PC-3 (cell line): ENCODE measurements around the gene CCDC32. TPM values are rescaled to one million over a fixed set of nuclear protein-coding genes. Genes with fewer than 3 reads are reported as not detected.

Experiments used
- ATAC-seq: fragments of 200-7000 bp; cut with Tn5 transposase; 2 replicates; pipeline ENCODE4 v1.9.1; 2020; ENCODE audit warnings: mild to moderate bottlenecking, moderate library complexity
- BruUV-seq: library from RNA; stranded (reverse); fragments of 400-500 nt; replicated peaks from 2 replicates; lab custom pipeline; 2021; lab: Mats Ljungman, UMichigan
- CTCF ChIA-PET: fragments of 300-600 bp; sonication (Branson Sonifier 250); formaldehyde crosslinking; loops from one replicate; lab custom pipeline; 2022; ENCODE audit warnings: antibody characterized with exemption; lab: Charles Lee
- POLR2A ChIA-PET: fragments of 300-600 bp; sonication (Branson Sonifier 250); formaldehyde crosslinking; loops from one replicate; lab custom pipeline; 2022; ENCODE audit warnings: antibody characterized with exemption; ENCODE audit not compliant: unreplicated experiment; lab: Charles Lee
- DNase-seq: peaks from one replicate; pipeline ENCODE4 v3.0.0-alpha.2; 2015
- H2AFZ ChIP-seq: fragments of 300-600 bp; sonication (generic); 2 replicates; pipeline ENCODE4 v1.6.0; 2016; ENCODE audit warnings: antibody characterized with exemption, low read length
- H3F3A ChIP-seq: fragments of 300-600 bp; sonication (generic); one replicate; pipeline ENCODE4 v1.6.0; 2017; ENCODE audit warnings: antibody characterized with exemption, low read length, control low read depth, mild to moderate bottlenecking; ENCODE audit not compliant: unreplicated experiment
- H3K27ac ChIP-seq: fragments of 300-600 bp; sonication (generic); 2 replicates; pipeline ENCODE4 v1.5.1; 2016; ENCODE audit warnings: mild to moderate bottlenecking, low read length
- H3K27me3 ChIP-seq: fragments of 300-600 bp; sonication (generic); 2 replicates; pipeline ENCODE4 v1.6.1; 2016; ENCODE audit warnings: low read length, mixed read lengths
- H3K36me3 ChIP-seq: fragments of 300-600 bp; sonication (generic); 2 replicates; pipeline ENCODE4 v1.6.1; 2016; ENCODE audit warnings: low read depth, mixed run types, low read length, mixed read lengths
- H3K4me1 ChIP-seq: fragments of 300-600 bp; sonication (generic); 2 replicates; pipeline ENCODE4 v1.5.1; 2016; ENCODE audit warnings: low read length; ENCODE audit not compliant: insufficient read depth
- H3K4me2 ChIP-seq: fragments of 300-600 bp; sonication (generic); 2 replicates; pipeline ENCODE4 v1.6.0; 2016; ENCODE audit warnings: low read length
- H3K4me3 ChIP-seq: fragments of 300-600 bp; sonication (generic); 2 replicates; pipeline ENCODE4 v1.5.1; 2016; ENCODE audit warnings: mild to moderate bottlenecking, low read length, mixed read lengths
- H3K79me2 ChIP-seq: fragments of 300-600 bp; sonication (generic); 2 replicates; pipeline ENCODE4 v1.6.1; 2017; ENCODE audit warnings: low read length, mixed read lengths
- H3K9ac ChIP-seq: fragments of 300-600 bp; sonication (generic); 2 replicates; pipeline ENCODE4 v1.6.0; 2016; ENCODE audit warnings: mild to moderate bottlenecking, low read length
- H3K9me2 ChIP-seq: fragments of 300-600 bp; sonication (generic); replicated peaks from 2 replicates; pipeline ENCODE4 v1.6.1; 2016; ENCODE audit warnings: mixed run types, low read length, mixed read lengths
- H3K9me3 ChIP-seq: fragments of 300-600 bp; sonication (generic); 2 replicates; pipeline ENCODE4 v1.6.1; 2016; ENCODE audit warnings: low read length, mixed read lengths
- H4K20me1 ChIP-seq: fragments of 300-600 bp; sonication (generic); 2 replicates; pipeline ENCODE4 v1.6.1; 2016; ENCODE audit warnings: low read length, mixed read lengths
- CTCF ChIP-seq: fragments of 300-600 bp; sonication (generic); conservative IDR thresholded peaks from 2 replicates; pipeline ENCODE4 v1.5.1; 2017; ENCODE audit warnings: antibody characterized with exemption, low read depth, mild to moderate bottlenecking, low read length
- EZH2 ChIP-seq: fragments of 300-600 bp; sonication (generic); IDR thresholded peaks from one replicate; pipeline ENCODE4 v1.6.1; 2017; ENCODE audit warnings: antibody characterized with exemption, mild to moderate bottlenecking, low read length; ENCODE audit not compliant: unreplicated experiment
- EZH2phosphoT487 ChIP-seq: fragments of 300-600 bp; sonication (generic); IDR thresholded peaks from 2 replicates; pipeline ENCODE4 v1.6.1; 2018; ENCODE audit warnings: mild to moderate bottlenecking, antibody characterized with exemption, low read length, borderline replicate concordance
- intact Hi-C: fragments of 100-400 bp; cut with micrococcal nuclease; formaldehyde crosslinking; loops from 2 replicates; pipeline ENCODE4 v1.9.0; 2023
- total RNA-seq: library from RNA; depleted of rRNA; stranded (reverse); fragments of >200 nt; gene quantifications from 2 replicates; pipeline ENCODE4 v1.2.3, GENCODE V29; 2014

Gene CCDC32
- total RNA-seq, 1 experiment from 2014 or later, result 16.1 TPM

GRCh38 chr15:40598126-40598525 is 33.3 kb upstream of the CCDC32 start:
- no peaks in the 10 kb centered on the region for H3K9me2 ChIP-seq
- H3K4me1 ChIP-seq, result peaks cover 13% of the 10 kb centered on the region; the same call in 1 of the 2 replicates
- no peak overlapping the region for H3K27ac ChIP-seq
- ATAC-seq (peak; percentile 30), DNase-seq (peak; percentile 74)
- no TSS peak for BruUV-seq
- TF ChIP-seq CTCF (no peak), EZH2 (no peak), EZH2phosphoT487 (no peak)
- intact Hi-C loops, result loop anchor here (10.0 kb wide), 1 partner anchor 297 kb away; the partner anchor contains the start of gene VPS18
- CTCF ChIA-PET, result interaction anchor here (0.6 to 0.7 kb wide), 2 partner anchors 32 to 425 kb away, joined by 3 read pairs; no protein-coding TSS in a partner anchor
- no peaks in the 10 kb centered on the region for H3K9me3 ChIP-seq
- H4K20me1 ChIP-seq, result no peaks in the 10 kb centered on the region
- H3F3A ChIP-seq, result no peaks in the 10 kb centered on the region
- POLR2A ChIA-PET, result interaction anchor here (0.6 to 1.2 kb wide), 2 partner anchors 9 to 58 kb away, joined by 5 to 36 read pairs; no protein-coding TSS in a partner anchor
- no peaks in the 10 kb centered on the region for H3K27me3 ChIP-seq
- H3K79me2 ChIP-seq, result peaks cover 74% of the 10 kb centered on the region
- no peak overlapping the region for H2AFZ ChIP-seq
- H3K4me2 ChIP-seq, result peak overlapping the region; percentile 20; the same call in 1 of the 2 replicates
- H3K4me3 ChIP-seq, result no peak overlapping the region
- no peak overlapping the region for H3K9ac ChIP-seq
- H3K36me3 ChIP-seq, result no peaks in the 10 kb centered on the region

GRCh38 chr15:40597024-40597423 is 32.2 kb upstream of the CCDC32 start:
- no peaks in the 10 kb centered on the region for H3K36me3 ChIP-seq
- no peak for TF ChIP-seq CTCF
- TF ChIP-seq EZH2phosphoT487, result no peak
- no peak for TF ChIP-seq EZH2
- no peaks in the 10 kb centered on the region for H3K27me3 ChIP-seq
- no peaks in the 10 kb centered on the region for H3K9me2 ChIP-seq
- DNase-seq (no peak), ATAC-seq (no peak)
- no peak overlapping the region for H3K4me2 ChIP-seq
- no peak overlapping the region for H2AFZ ChIP-seq
- H3F3A ChIP-seq, result no peaks in the 10 kb centered on the region
- H3K4me1 ChIP-seq, result peaks cover 13% of the 10 kb centered on the region; the same call in 1 of the 2 replicates
- peaks cover 74% of the 10 kb centered on the region for H3K79me2 ChIP-seq
- intact Hi-C loops, result loop anchor here (10.0 kb wide), 1 partner anchor 298 kb away; the partner anchor contains the start of gene VPS18
- H3K9me3 ChIP-seq, result no peaks in the 10 kb centered on the region
- no peak overlapping the region for H3K27ac ChIP-seq
- no TSS peak for BruUV-seq
- no peak overlapping the region for H3K9ac ChIP-seq
- ChIA-PET CTCF (no interaction called here), POLR2A (no interaction called here)
- no peak overlapping the region for H3K4me3 ChIP-seq
- no peaks in the 10 kb centered on the region for H4K20me1 ChIP-seq

GRCh38 chr15:40595773-40596172 is 30.9 kb upstream of the CCDC32 start:
- H3K27ac ChIP-seq, result no peak overlapping the region
- no peaks in the 10 kb centered on the region for H3K36me3 ChIP-seq
- no peaks in the 10 kb centered on the region for H3F3A ChIP-seq
- no peak overlapping the region for H3K9ac ChIP-seq
- H3K4me3 ChIP-seq, result peak overlapping the region; percentile 98
- no peaks in the 10 kb centered on the region for H3K27me3 ChIP-seq
- ChIA-PET CTCF (no interaction called here), POLR2A (no interaction called here)
- H4K20me1 ChIP-seq, result no peaks in the 10 kb centered on the region
- peak overlapping the region; percentile 87 for H3K4me2 ChIP-seq
- intact Hi-C loops, result loop anchor here (2.0 to 10.0 kb wide), 3 partner anchors 83 to 299 kb away; partner anchors contain the start of genes RAD51 and VPS18
- ATAC-seq (no peak), DNase-seq (peak; percentile 40)
- TF ChIP-seq EZH2 (no peak), CTCF (no peak), EZH2phosphoT487 (no peak)
- peaks cover 67% of the 10 kb centered on the region for H3K79me2 ChIP-seq
- peaks cover 13% of the 10 kb centered on the region; the same call in 1 of the 2 replicates for H3K4me1 ChIP-seq
- no peak overlapping the region; the same call in 1 of the 2 replicates for H2AFZ ChIP-seq
- H3K9me2 ChIP-seq, result no peaks in the 10 kb centered on the region
- no TSS peak for BruUV-seq
- no peaks in the 10 kb centered on the region for H3K9me3 ChIP-seq
